IPS-11a (cell line): ENCODE measurements around the gene INPP4B.

ENCODE experiments used
- H3K4me3 ChIP-seq: one replicate; pipeline ENCODE4 v1.5.1; 2013; ENCODE audit warnings: low read depth, low read length, control low read depth

Gene INPP4B

DNA sequence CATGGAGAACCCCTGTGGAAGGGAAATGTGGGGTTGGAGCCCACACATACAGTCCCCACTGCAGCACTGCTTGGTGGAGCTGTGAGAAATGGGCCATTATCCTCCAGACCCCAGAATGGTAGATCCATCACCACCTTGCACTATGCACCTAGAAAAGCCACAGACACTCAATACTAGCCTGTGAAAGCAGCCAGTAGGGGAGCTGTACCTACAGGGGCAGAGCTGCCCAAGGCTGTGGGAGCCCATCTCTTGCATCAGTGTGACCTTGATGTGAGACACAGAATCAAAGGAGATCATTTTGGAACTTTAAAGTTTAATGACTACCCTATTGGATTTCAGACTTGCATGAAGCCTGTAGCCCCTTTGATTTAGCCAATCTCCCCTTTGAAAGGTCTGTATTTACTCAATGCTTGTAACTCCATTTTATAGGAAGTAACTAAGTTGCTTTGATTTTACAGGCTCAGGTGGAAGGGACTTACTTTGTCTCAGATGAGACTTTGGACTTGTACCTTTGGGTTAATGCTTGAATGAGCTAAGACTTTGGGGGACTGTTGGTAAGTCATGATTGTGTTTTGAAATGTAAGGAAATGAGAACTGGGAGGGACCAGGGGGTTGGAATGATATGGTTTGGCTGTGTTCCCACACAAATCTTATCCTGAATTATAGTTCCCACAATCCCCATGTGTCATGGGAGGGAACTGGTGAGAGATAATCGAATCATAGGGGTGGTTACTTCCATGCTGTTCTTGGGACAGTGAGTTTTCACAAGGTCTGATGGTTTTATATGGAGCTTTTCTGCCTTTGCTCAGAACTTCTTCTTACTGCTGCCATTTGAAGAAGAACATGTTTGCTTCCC lies 352.6 kb downstream of the INPP4B start:
- H3K4me3 ChIP-seq, result no peak overlapping the region

- no peak overlapping the region for H3K4me3 ChIP-seq
Observed at GRCh38 chr4:142485452-142485851, 360.6 kb downstream of the INPP4B start.

GRCh38 chr4:142480244-142480643 lies 365.9 kb downstream of the INPP4B start:
- no peak overlapping the region for H3K4me3 ChIP-seq

DNA sequence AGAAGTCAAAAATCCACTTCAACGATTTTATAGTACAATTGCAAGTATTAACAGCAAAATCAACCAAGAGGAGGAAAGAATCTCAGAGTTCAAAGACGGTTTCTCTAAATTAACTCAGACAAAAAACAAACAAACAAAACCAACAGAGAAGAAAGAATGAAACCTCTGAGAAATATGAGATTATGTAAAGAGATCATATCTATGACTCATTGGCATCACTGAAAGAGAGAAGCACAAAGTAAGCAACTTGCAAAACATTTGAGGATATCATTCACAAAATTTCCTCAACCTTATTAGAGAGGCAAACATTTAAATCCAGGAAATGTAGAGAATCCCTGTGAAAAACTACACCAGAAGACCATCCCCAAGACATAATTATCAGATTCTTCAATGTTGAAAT lies 370.4 kb downstream of the INPP4B start:
- no peak overlapping the region for H3K4me3 ChIP-seq

GRCh38 chr4:142474398-142475087 lies 371.6 kb downstream of the INPP4B start:
- H3K4me3 ChIP-seq, result no peak overlapping the region

DNA sequence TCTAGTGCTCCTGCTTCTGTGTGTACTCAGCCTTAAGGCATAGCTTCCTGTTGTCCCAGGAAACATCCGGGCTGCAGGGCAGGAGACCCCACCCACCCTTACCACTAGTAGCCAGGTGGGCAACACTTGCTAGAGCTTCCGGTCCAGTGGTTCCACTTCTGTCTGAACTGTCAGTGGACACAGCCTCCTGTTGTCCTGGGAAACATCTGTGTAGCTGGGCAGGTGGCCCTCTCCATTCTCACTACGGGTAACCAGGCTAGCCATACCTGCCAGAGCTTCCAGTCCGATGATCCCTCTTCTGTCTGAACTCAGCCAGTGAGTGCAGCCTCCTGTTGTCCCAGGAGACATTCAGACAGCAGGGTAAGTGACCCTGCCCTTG lies 372.2 kb downstream of the INPP4B start:
- no peak overlapping the region for H3K4me3 ChIP-seq

- H3K4me3 ChIP-seq, result no peak overlapping the region
Observed at GRCh38 chr4:142473218-142473959, 372.7 kb downstream of the INPP4B start.

DNA sequence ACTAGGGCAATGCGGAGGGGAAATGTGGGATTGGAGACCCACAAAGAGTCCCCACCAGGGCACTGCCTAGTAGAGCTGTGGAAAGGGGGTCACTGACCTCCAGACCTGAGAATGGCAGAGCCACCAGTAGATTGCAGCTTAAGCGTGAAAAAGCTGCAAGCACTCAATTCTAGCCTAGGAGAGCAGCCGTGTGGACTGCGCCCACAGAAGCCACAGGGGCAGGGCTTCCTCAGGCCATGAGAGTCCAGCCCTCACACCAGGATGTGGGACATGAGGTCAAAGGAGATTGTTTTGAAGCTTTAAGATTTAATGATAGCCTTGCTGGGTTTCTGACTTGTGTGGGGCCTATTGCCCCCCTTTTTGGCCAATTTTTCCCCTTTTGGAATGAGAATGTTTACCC lies 379.0 kb downstream of the INPP4B start:
- H3K4me3 ChIP-seq, result no peak overlapping the region

DNA sequence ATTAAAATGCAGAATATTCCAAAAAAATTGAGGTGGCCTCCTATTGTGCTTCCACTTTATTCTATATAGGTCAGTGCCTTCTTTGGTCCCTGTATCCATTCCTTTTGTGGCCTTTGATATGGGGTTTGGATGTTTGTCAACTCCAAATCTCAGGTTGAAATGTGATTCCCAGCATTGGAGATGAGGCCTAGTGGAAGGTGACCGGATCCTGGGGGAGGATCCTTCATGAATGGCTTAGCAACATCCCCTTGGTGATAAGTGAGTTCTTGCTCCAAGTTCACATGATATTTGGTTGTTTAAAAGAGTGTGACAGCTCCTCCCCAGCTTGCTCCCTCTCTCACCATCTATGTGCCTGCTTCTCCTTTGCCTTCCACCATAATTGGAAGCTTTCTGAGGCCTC lies 380.6 kb downstream of the INPP4B start:
- no peak overlapping the region for H3K4me3 ChIP-seq

DNA sequence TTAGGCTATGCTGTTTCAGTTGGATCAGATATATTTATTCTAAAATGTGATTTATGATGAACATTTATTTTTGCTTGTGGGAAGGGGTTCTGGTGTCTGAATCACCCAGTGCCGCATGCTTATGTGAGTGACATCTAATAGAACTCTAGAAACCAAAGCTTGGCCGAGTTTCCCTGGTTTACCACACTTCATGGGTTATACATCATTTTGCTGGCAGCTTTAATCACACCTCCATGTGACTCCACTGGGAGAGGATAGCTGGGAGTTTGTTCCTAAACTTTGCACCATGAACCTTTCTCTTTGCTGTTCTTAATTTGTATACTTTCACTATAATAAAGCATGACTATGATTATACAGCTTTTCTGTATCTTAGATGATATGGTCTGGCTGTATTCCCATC lies 382.9 kb downstream of the INPP4B start:
- no peak overlapping the region for H3K4me3 ChIP-seq

DNA sequence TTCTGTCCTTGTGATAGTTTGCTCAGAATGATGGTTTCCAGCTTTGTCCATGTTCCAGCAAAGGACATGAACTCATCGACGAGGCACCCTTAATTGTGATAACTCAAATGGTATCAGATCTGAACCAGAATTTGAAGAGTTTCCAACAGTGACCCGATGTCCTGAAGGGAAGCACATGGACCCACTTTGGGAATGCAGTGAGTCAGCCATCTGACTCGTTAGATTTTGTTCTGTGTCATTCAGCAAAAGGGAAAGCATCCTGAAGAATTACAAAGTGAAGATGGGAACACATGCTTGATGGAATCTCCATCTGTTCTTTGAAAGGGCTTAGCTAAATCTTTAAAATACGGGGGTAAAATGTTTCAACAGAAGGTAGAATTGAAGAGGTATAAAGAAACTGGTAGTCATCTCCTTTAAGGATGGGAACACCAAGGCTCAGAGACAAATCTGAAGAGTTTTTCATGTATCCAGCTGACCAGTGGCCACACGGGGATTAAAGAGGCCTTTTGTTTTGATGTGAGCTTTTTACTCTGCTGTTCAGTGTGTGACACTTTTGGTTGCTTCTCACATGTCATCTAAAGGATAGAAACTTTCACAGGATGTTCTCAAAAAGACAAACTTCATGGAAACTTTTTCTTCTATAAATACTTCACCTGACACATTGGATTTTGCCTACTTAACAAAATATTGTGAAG lies 393.8 kb downstream of the INPP4B start:
- no peak overlapping the region for H3K4me3 ChIP-seq

DNA sequence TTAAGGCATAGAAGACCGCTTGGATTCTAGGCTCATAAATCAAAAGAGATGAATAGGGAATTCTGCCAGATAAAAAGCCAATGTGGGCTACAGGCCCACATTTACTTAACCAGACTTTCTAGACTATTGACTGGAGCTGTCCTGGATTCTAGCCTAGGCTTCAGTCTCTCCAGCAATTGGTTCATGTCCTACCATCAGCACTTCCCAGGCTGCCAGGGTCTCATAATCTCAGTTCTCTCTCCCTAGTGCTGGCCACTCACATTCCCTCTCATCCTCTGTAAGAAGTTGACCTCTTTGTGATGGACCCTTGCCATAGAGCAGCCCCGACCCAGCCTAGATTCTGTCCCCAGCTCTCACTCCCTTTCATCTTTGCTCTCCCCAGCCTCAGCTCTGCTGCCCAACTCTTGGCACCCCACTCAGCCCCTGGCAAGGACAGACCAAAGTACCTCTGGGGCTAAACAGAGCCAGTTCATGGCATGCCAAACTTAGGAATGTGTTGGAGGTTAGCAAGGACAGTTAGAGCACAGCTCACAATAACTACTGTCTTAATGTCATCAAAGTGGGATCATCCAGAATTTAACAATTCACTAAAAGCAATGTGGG lies 396.2 kb downstream of the INPP4B start:
- no peak overlapping the region for H3K4me3 ChIP-seq

- no peak overlapping the region for H3K4me3 ChIP-seq
Observed at GRCh38 chr4:142447009-142447408, 399.1 kb downstream of the INPP4B start.

DNA sequence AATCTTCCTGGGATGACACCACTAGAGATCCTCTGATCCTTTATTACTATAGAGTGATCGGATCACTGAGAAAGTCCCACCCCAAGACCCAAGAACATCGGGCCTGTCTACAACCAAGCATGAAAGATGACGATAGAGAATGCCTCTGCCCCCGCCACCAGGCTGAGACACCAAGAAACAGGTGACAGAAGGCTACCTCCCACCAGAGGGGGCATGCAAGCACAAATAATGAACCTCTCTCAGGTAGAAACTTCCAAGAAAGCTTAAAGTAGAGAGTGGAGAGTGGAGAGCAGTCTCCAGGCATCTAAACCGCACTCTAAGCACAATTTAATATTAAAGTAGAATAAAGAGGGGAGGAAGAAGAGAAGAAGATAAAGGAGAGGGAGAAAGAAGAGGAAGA lies 402.6 kb downstream of the INPP4B start:
- no peak overlapping the region for H3K4me3 ChIP-seq

GRCh38 chr4:142440093-142440492 lies 406.0 kb downstream of the INPP4B start:
- H3K4me3 ChIP-seq, result no peak overlapping the region

DNA sequence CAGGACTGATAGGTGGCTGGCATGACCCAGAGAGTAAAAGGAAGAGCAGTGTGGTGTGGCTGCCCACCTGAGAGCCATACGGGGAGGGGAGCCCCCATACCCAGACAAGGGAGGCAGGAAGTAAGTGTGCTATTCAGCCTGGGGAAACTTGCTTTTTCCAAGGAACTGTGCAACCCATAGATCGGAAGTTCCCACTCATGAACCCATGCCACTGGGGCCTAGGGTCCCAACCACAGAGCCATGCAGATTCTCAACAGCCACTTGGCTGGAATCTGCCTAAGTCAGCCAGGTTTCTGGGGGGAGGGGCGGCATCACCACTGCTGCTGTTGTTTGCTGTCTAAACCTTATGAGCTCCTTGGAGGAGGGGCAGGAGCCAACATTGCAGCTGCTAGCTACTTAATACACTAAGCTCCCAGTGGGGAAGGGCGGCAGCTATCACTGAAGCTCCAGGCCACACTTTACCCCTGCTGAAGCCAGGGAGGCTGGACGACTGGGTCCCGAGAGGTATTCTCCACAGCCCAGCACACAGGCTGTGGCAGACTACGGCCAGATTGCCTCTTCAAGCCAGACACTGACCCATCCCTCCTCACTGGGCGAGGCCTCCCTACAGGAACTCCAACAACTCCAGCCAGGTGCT lies 410.4 kb downstream of the INPP4B start:
- H3K4me3 ChIP-seq, result no peak overlapping the region

DNA sequence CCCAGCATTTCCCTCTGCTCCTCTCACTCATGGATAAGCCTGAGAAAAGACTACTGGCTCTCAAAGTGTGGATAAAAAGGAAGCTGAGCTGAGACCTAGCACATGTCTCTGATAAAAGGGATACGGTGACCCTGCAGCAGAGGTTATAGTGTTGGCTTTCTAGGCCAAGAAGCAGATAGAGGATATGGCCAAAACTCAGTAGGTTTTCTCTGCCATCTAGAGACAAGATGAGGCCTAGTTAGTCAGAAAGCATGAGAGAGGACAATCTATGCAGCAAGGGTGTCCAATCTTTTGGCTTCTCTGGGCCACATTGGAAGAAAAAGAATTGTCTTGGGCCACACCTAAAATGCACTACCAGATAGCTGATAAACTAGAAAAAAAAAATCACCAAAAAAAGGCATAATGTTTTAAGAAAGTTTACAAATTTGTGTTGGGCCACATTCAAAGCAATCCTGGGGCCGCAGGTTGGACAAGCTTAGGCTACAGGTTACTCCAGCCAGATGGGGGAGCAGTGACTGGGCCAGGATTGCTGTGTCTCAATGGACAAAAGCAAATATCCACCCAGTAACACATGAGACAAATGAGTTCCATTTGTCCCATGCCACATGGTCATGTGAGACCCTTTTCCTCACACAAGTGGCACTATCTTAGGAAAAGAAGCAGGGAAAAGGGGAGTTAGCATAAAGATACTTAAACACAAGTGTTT lies 411.4 kb downstream of the INPP4B start:
- no peak overlapping the region for H3K4me3 ChIP-seq

DNA sequence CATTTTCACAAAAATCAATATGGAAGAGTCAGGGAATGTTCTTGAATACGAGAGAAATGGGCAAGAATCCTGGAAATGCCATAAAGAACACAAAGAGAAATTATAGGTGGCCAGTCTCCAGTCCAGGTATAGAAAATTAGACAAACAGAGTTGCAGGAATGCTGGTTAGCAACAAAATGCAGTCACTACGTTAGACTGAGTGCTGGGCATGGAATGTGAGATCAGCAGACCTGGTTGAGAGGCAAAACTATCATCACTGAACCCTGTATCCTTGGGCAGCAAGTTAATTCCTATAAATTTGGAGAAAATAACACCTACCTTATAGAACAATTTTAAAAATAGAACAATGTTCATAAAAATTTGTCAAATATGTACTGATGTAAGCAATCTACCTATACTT lies 417.4 kb downstream of the INPP4B start:
- no peak overlapping the region for H3K4me3 ChIP-seq

DNA sequence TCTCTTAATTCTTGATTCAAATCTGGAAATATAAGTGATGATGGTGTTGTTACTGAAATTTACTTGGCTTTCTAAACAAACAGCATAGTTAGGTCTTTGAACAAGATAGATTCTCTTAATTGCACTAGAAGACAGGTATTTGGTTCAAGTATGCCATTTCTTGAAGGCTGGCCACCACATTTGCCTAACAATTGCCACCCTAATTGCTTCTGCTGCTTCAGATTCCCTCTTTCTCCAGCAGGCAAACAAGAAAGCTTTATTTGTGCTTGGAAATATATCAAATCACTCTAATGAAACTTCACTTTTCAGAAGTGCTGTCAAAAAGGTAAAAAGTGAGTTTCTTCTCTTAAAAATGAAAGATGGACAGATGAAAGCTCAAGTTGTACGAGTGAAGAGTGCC lies 418.6 kb downstream of the INPP4B start:
- H3K4me3 ChIP-seq, result no peak overlapping the region

DNA sequence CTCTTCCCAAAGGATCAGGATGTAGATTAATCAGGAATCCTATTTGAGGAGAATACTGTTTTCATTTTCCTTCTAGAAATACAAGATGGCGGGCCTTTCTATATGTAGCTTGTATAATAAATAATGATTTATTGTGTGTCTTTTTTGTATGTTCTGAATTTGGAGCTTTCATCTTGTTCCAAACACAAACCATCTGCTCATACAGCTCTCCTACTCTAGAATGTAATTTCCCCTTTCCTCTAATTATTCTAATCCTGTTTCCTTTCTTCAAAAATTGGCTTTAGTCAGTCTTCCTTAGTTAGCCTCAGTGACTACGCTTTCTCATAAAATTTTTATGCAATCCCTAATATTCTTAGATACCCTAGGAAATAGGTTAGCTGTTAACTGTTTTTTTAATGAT lies 422.2 kb downstream of the INPP4B start:
- no peak overlapping the region for H3K4me3 ChIP-seq
